Measurements from ENCODE around the gene MUSK.

The MUSK gene

GRCh38 chr9:110768886-110769285, 100.3 kb downstream of the MUSK start:
- Histone ChIP-seq H3K4me2 (ENCODE audit: low read depth, low read length, poor library complexity, severe bottlenecking) (no peak overlapping the region), H2AFZ (ENCODE audit: low read depth, low read length, severe bottlenecking) (no peak overlapping the region), H3K36me3 (ENCODE audit: low read length) (no peaks in the 10 kb centered on the region), H3K27me3 (ENCODE audit: low read length) (no peaks in the 10 kb centered on the region; the same call in 1 of the 2 replicates), H3F3A (ENCODE audit: insufficient read depth) (no peaks in the 10 kb centered on the region), H4K20me1 (ENCODE audit: low read depth, low read length) (no peaks in the 10 kb centered on the region), H3K9ac (ENCODE audit: low read length) (no peak overlapping the region), H3K9me2 (replicated peaks; ENCODE audit: insufficient read depth, low read length) (no peaks in the 10 kb centered on the region), H3K4me3 (ENCODE audit: insufficient read depth, low read length, poor library complexity, severe bottlenecking) (no peak overlapping the region), H3K79me2 (ENCODE audit: insufficient read depth, low read length) (no peaks in the 10 kb centered on the region), H3K27ac (ENCODE audit: low read depth, low read length) (no peak overlapping the region), H3K9me3 (ENCODE audit: insufficient read depth, low read length) (no peaks in the 10 kb centered on the region)
- no peak for TF ChIP-seq EZH2phosphoT487 (conservative IDR thresholded peaks at IDR 0.05; ENCODE audit: low read length)
- no peak for TF ChIP-seq CTCF (IDR thresholded peaks at IDR 0.05; ENCODE audit: insufficient read depth, low read length, poor library complexity, severe bottlenecking)

DNA sequence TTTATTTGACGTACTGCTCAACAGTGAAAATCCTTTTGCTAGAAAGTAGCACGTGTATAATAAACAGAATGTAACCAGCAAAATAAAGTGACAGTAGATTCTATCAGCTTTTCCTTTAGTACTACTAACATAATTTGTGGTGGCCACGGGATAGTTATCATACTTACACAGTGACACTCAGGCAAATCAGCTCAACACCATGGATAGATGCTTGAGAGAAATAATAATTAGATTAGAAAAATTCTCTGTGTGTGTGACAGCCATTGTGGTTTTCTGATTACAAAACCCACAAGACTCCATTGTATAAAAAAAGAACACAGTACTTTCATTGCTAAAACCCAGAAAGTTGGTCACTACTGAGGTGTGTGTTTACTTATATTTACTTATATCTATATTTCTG, 101.1 kb downstream of the MUSK start:
- Histone ChIP-seq H3K27ac (ENCODE audit: low read depth, low read length) (no peak overlapping the region), H3K27me3 (ENCODE audit: low read length) (no peaks in the 10 kb centered on the region; the same call in 1 of the 2 replicates), H3K9me3 (ENCODE audit: insufficient read depth, low read length) (no peaks in the 10 kb centered on the region), H3K4me3 (ENCODE audit: insufficient read depth, low read length, poor library complexity, severe bottlenecking) (no peak overlapping the region), H2AFZ (ENCODE audit: low read depth, low read length, severe bottlenecking) (no peak overlapping the region), H3K79me2 (ENCODE audit: insufficient read depth, low read length) (no peaks in the 10 kb centered on the region), H3K36me3 (ENCODE audit: low read length) (no peaks in the 10 kb centered on the region), H4K20me1 (ENCODE audit: low read depth, low read length) (no peaks in the 10 kb centered on the region), H3K9me2 (replicated peaks; ENCODE audit: insufficient read depth, low read length) (no peaks in the 10 kb centered on the region), H3F3A (ENCODE audit: insufficient read depth) (no peaks in the 10 kb centered on the region), H3K4me2 (ENCODE audit: low read depth, low read length, poor library complexity, severe bottlenecking) (no peak overlapping the region), H3K9ac (ENCODE audit: low read length) (no peak overlapping the region)
- TF ChIP-seq CTCF (IDR thresholded peaks at IDR 0.05; ENCODE audit: insufficient read depth, low read length, poor library complexity, severe bottlenecking) = no peak
- TF ChIP-seq EZH2phosphoT487 (conservative IDR thresholded peaks at IDR 0.05; ENCODE audit: low read length) = no peak

GRCh38 chr9:110775724-110776123, 107.1 kb downstream of the MUSK start:
- no peaks in the 10 kb centered on the region; the same call in 1 of the 2 replicates for H3K27me3 ChIP-seq (ENCODE audit: low read length)
- no peaks in the 10 kb centered on the region for H3K36me3 ChIP-seq (ENCODE audit: low read length)
- H3K27ac ChIP-seq (ENCODE audit: low read depth, low read length) = no peak overlapping the region
- no peak overlapping the region for H3K9ac ChIP-seq (ENCODE audit: low read length)
- H3K79me2 ChIP-seq (ENCODE audit: insufficient read depth, low read length) = no peaks in the 10 kb centered on the region
- no peaks in the 10 kb centered on the region for H3K9me3 ChIP-seq (ENCODE audit: insufficient read depth, low read length)
- H2AFZ ChIP-seq (ENCODE audit: low read depth, low read length, severe bottlenecking) = no peak overlapping the region
- H3K4me2 ChIP-seq (ENCODE audit: low read depth, low read length, poor library complexity, severe bottlenecking) = no peak overlapping the region
- H3F3A ChIP-seq (ENCODE audit: insufficient read depth) = no peaks in the 10 kb centered on the region
- no peaks in the 10 kb centered on the region for H4K20me1 ChIP-seq (ENCODE audit: low read depth, low read length)
- TF ChIP-seq CTCF (IDR thresholded peaks at IDR 0.05; ENCODE audit: insufficient read depth, low read length, poor library complexity, severe bottlenecking) (no peak), EZH2phosphoT487 (conservative IDR thresholded peaks at IDR 0.05; ENCODE audit: low read length) (no peak)
- no peak overlapping the region for H3K4me3 ChIP-seq (ENCODE audit: insufficient read depth, low read length, poor library complexity, severe bottlenecking)
- no peaks in the 10 kb centered on the region for H3K9me2 ChIP-seq (replicated peaks; ENCODE audit: insufficient read depth, low read length)

Measured in SU-DHL-6 (cell line).